HG02763 (cell line): ENCODE measurements around the gene SDHA.

ENCODE experiments used
- ATAC-seq: cut with Tn5 transposase; IDR thresholded peaks from one replicate; pipeline ENCODE4 v1.9.1; 2021; ENCODE audit warnings: mild to moderate bottlenecking, moderate library complexity; ENCODE audit not compliant: unreplicated experiment

SDHA gene

DNA sequence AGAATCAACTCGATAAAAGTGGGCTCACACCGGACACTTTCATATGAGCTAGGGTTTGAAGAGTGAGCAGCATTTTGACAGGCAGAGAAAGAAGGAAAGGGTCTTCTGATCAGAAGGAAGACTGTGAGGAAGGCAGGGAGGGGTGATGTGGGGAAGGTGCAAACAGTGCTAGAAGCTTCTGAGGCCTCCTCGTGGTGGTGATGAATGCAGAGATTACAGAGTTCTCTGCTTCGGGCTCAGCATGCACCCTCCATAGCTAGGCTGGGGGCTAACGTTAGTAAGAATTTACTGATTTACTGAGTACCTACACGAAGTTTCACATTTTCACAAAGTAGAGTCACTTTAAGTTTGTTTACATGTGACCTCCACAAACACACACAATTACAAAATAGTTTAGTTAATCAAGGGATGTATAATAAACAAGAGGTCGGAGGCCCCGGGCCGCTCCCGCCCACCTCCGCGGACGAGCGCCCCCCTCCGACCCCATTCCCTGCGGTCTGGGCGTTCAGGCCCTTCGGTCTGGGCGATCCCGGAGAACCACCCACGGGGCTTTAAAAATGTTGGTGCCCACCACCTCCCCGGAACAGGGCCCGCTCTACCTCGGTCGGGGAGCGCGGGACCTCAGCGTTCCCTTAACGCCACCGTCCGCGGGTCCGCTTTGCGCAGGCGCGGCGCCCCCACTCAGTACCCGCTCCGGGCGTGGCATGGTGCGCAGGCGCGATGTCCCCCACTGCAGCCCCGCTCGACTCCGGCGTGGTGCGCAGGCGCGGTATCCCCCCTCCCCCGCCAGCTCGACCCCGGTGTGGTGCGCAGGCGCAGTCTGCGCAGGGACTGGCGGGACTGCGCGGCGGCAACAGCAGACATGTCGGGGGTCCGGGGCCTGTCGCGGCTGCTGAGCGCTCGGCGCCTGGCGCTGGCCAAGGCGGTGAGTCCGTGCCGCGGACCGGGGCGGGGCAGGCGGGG, at the start of gene SDHA, which contains the start of gene CCDC127:
SDHA (plus strand) TSS at position 827 of the 963 bp plus-strand sequence; CDS start at position 863, 36 bp downstream.
CCDC127 (minus strand) TSS at position 660 of the 963 bp plus-strand sequence. CDS start 1,304 bp downstream, outside the sequence.
- peak; percentile 79 for ATAC-seq

DNA sequence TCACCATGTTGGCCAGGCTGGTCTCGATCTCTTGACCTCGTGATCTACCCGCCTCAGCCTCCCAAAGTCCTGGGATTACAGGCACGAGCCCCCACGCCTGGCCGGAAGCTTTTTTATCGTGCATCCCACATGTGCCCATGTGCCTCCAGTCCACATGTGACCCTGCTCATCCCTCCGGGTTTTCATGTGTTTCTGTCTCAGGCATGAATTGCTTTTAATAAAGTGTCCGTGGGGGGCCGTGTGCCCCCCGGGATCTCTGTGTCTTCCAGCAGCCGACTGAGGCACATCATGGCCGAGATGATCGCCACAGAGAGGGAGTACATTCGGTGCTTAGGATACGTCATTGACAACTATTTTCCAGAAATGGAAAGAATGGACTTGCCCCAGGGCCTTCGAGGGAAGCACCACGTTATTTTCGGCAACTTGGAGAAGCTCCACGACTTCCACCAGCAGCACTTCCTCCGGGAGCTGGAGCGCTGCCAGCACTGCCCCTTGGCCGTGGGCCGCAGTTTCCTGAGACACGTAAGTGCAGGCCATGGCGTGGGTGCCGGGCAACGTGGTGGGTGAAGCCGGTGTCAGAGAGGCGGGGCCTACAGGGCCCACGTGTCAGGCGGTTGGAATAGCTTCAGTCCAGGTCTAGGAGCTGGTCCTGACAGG, 48.9 kb upstream of the SDHA start:
- ATAC-seq, result no peak

DNA sequence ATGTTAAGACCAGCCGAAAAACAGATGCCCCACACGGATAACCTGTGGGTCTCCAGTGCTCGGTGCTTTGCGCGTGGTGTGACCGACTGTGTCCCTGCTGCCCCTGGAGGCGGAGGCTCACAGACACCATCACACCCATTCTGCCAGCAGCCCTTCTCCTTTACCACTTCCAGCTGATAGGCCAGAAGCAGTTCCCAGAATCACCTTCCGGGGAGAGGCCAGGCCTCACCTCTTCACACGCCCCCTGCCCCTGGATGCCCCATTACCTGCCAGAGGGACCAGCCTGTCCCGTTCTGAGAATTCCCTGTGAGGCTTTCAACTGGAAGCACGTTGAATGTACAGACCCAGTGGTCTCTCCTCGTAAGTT, 48.4 kb upstream of the SDHA start:
- ATAC-seq, result no peak

DNA sequence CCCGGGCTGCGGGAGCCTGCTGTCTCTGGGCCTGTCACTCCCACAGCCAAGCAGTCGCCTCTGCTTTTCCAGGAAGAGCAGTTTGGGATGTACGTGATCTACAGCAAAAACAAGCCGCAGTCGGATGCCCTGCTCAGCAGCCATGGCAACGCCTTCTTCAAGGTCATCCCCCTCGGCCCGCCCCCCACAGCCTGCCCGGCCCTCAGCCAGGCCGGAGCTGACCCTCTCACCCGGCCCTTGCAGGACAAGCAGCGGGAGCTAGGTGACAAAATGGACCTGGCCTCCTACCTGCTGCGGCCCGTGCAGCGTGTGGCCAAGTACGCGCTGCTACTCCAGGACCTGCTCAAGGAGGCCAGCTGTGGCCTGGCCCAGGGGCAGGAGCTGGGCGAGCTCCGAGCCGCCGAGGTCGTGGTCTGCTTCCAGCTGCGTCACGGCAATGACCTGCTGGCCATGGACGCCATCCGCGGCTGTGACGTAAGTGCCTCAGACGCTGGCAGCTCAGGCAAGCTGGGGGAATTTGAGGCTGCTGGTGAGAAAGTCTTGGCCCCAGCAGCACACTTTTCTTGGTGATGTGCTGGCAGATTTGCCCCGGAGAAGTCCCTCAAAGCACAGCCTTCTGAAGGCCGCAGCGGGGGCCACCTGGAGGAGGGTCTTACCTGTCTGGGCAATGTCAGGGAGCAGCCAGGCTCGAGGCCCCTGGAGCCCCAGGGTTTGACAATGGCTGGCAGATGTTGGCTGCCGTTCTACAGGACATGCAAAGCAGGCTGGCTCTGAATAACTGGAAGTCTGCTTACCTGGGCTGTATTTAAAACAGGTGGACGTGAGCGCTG, 46.9 kb upstream of the SDHA start:
- no peak for ATAC-seq

DNA sequence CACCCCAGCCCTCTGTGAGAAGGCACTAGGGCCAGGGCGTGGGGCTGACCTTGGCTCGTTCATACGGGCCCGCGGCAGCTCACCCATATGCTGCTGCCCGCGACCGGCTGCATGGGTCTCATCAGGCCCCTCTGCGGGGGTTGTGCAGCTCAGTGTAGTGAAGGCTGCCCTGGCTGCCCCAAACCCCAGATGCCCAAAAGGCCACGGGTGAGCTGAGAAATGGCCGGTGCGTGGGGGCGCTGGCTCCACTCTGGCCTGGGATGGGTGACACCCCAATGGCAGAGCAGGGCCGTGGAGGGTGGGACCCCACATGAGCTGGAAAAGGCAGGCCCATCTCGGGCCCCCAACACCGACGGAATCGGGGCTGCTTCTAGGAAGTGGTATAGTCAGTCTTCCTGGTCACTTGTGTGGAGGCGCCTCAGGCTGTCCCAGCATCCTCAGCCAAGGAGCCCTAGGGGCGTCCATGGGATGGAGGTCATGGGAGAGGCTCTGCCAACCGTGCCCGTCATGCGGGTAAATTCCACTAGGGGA, 46.3 kb upstream of the SDHA start:
- ATAC-seq, result no peak

DNA sequence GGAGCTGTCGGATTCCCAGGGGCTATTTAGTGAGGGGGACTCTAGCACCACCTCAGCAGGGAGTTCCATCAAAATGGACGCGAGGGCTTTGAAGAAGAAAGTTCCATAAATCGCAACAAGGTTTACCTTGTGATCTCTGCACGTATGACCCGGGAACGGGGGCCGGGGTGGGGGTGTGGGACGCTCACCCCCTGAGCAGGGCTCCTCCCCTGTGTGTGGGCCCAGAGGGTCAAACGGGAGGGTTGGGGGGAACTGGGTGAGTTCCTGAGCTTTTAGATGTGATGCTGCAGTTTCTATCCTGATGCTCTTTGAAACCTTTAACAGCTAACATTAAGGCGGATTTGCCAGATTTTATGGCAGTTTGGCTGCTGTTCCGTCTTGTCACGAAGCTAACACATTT, 45.7 kb upstream of the SDHA start:
- ATAC-seq, result no peak

DNA sequence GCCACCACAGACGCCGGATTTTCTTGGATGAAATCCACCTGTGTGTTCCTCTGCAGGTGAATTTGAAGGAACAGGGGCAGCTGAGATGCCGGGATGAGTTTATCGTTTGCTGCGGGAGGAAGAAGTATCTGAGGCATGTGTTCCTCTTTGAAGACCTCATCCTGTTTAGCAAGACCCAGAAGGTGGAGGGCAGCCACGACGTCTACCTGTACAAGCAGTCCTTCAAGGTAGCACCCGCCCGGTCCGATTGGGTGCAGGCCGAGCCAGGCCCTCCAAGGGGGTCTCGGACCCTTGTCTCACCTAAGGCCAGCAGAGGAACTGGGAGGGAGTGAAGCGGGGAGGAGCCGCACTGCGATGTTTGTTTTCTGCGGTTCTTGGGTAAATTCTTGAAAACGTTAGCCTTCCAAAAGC, 45.3 kb upstream of the SDHA start:
- no peak for ATAC-seq

DNA sequence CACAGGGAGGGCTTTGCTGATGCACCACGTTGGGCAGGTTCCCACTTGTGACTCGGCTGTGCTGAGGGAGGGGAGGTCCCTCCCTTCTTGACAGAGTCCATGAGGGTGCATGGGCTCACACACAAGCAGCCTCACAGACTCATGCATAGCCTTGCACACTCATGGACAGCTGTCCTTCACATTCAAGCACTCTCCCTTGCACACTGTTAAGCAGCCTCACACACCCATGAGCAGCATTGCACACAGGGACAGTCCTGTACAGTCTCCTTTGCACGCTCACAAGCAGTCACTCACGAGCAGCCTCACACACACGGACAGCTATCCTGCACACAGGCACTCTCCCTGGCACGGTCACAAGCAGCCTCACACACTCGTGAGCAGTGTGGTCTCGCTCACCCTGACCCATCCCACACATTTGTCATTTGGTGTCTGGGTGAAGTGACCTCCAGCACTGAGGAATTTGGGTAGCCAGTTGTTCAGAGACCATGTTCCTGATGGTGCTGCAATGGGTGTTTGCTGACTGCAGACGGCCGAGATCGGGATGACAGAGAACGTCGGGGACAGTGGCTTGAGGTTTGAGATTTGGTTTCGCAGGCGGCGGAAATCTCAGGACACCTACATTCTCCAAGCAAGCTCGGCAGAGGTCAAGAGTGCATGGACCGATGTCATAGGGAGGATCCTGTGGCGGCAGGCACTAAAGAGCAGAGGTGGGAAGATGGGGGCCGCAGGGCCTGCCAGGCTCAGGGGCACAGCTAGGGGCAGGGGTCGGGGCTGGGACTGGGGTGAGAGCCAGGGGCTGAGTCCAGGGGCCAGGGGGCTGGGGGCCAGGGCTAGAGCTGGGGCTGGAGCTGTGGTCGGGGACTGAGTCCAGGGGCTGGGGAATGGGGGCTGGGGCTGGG, 44.5 kb upstream of the SDHA start:
- no peak for ATAC-seq

DNA sequence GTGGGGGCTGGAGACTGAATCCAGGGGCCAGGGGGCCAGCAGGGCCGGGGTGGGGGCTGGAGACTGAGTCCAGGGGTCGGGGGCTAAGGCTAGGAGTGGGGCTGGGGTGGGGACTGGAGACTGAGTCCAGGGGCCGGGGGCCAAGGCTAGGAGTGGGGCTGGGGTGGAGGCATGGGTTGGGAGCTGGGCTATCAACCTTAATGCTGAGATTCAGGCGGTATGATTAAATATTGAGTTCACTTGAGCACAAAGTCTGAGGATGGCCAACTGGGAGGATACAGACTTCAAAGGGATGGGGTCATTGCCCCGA, 43.9 kb upstream of the SDHA start:
- no peak for ATAC-seq

DNA sequence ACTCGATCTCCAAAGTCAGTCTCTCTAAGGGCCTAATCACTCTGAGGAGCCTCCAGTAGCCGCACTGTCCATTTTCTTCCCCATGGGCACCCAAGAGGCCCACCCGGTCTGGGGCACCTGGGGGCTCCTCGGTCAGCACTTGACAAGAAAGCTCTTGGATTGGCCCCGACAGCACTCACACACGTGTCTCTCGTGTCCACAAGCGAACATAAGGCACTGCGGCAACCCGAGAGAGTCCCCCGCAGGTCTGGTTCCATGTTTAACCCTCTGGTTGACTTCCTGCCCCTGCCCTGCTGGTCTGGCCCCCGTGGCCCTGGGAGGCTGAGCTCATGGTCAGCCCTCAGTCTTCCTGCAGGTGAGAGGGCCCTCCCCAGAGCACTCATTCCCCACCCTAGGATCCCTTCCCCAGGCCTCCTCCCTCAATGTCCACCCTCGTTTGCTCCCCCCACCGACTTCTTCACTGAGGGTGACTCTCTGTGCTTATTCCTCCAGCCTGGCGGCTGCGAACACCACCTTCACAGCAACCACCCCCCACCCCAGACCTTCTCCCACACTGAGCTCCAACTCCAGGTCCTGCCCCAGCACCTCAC, 43.1 kb upstream of the SDHA start:
- no peak for ATAC-seq

DNA sequence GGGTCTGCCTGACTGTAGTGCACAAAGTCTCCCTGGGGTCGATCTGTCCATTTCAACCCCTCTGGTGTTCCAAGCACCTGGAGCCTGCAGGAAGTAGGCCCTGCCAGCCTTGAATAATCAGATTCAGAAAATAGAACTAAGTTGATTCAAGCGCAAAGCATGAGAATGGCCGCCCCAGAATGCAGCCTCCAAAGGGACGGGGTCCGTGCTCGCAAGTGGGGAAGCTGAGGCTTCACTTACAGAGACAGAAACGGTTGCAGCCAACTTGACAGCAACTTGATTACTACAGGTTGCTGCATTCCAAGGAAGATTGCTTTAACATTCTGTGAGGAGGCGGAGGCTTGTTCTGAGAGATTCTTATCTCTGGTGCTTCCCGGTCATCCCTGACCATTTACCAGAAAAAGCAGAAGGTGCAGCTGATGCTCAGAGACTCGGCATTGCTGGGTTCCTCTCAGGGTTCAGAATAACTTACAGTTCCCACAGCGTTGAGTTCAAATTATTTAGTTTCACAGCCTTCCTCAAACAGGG, 41.8 kb upstream of the SDHA start:
- ATAC-seq, result no peak

DNA sequence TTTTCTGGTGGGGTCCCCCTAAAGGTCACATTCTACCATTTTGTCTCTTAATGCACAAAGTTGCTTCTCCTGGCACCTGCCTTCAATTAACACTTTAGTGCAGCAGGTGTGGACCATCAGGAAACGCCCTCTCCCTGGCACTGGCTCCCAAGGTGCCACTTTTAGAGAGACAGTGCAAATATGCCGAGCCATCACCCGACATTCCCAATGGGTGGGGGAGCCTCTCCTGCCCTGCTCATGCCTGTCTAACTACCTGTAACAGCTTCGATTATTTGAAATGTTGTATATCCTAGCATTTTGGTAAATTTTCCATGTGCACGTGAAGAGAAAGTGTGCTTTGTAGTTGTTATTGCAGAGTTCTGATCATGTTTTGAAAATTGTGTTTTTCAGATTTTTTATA, 40.0 kb upstream of the SDHA start:
- no peak for ATAC-seq

DNA sequence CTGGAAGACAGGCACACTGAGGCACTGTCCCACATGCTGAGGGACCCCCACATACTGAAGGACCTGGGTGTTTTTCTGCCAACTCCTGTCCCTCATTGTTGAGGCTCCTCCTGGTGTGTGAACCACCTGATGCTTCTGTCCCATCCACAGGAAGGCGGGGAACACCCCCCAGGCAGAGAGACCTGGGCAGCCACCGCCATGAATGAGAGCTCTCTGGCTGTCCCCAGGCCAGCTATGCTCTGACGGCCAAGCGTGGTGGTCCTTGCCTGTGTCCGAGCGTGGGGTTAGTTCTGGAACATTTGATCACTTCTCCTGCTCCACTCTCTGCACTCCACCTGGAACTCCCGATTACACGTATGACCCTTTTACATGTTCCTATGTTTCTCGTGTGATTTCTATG, 38.7 kb upstream of the SDHA start:
- ATAC-seq, result no peak

DNA sequence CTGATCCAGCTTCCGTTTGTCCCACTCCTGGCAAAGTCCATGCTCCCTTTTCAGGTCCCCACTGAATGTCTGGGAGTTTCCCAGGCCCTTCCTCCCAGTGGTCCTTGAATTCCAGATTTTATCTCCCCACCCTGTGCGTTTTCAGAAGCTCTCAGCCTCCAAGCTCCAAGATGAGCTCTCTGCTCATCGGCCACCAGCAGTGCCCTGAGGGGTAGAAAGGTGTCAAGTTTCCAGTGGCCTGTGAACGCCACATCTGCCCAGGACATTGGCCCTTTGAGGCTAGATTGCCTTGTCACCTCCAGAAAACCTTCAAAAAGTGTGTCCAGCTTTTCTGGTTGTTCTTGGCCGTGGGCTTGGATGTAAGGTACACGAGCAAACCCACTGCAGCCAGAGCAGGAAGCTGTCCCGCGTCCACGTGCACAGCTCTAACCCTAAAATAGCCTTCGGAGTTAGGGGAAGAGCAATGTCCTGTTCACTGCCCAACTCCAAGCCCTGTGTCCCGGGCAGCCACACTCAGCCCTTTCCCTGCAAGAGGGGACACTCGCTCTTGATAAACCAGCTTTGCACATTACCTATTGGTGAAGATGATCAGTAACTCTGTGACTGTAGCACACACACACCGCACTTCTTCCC, 37.7 kb upstream of the SDHA start:
- ATAC-seq, result no peak

DNA sequence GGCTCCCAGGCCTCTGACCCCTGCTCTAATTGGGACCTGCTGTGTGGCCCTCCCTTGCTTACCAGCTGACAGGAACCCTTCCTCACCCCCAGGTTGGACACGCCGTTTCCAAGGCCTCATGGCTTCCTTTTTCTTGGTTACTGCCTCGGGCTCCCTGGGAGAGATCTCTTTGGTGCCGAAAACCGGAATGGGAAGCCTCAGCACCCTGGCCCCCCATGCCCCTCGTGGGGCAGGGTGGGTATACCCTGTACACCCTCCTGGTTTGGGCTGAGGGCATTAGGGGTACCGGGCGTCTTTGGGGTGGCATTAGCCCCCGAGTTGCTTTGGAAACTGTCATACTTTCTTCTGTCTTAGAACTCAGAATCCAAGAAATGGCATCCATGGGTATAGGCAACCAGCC, 37.0 kb upstream of the SDHA start:
- ATAC-seq, result no peak

DNA sequence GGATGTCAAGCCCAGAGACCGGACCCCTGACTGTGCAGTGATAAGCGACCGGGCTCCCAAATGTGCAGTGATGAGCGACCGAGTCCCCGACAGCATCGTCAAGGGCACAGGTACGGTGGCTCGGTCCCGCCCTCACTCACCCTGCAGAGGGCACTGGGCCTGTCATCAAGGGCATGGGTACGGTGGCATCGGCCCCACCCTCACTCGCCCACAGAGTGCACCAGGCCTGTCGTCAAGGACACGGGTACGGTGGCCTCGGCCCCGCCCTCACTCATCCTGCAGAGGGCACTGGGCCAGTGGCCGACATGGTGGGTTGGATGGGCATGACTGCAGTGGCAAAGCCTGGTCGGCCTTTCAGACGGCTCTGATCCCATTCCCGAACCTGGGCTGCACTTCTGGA, 36.6 kb upstream of the SDHA start:
- ATAC-seq, result no peak

DNA sequence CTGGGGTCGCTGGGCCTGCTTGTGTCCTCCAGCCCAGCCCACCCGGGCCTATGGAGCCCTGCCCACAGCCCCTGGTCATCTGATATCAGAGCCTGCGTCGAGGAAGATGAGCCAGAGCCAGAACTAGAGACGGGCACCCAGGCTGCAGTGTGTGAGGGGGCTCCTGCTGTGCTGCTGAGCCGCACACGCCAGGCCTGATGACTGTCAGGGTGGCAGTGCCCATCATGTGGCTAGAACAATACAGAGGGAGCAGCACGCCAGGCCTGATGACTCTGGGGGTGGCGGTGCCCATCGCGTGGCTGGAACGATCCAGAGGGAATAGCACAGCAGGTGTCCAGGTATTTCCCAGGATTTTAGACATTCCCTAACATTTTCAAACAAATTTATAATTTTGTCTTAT, 36.0 kb upstream of the SDHA start:
- no peak for ATAC-seq

DNA sequence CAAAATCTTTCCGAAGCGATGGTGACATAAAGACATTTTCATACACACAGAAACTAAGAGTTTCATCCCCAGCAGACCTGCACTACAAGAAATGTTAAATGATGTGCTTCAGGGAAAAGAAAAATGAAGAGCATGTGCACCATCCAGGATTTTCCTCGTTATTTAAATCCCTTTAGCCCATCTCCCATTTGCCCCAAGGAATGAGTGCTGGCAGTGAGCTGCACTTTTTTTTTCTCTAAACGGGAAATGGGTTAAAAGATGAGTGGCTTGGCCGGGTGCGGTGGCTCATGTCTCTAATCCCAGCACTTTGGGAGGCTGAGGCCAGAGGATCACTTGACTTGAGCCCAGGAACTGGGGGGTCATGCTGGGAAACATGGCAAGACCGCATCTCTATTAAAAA, 33.6 kb upstream of the SDHA start:
- no peak for ATAC-seq
